Progenitor cell of endocrine pancreas (in vitro differentiated cells): Measurements from ENCODE around the gene KANTR. TPM values are rescaled to one million over a fixed set of nuclear protein-coding genes. Genes with fewer than 3 reads are reported as not detected.

Experiments
- DNase-seq: peaks from one replicate; pipeline ENCODE4 v3.0.0; 2021; ENCODE audit warnings: low spot score; ENCODE audit not compliant: unreplicated experiment
- H3K27ac Mint-ChIP-seq: 2 replicates; pipeline ENCODE4 v1.8.0; 2021; ENCODE audit warnings: mild to moderate bottlenecking, moderate library complexity, mixed read lengths
- H3K27me3 Mint-ChIP-seq: 2 replicates; pipeline ENCODE4 v1.8.0; 2021; ENCODE audit warnings: mixed read lengths
- H3K36me3 Mint-ChIP-seq: 2 replicates; pipeline ENCODE4 v1.8.0; 2022; ENCODE audit warnings: mixed read lengths; ENCODE audit not compliant: insufficient read depth
- H3K4me1 Mint-ChIP-seq: 2 replicates; pipeline ENCODE4 v1.8.0; 2021; ENCODE audit warnings: low read depth, mixed read lengths
- H3K4me3 Mint-ChIP-seq: 2 replicates; pipeline ENCODE4 v1.8.0; 2021; ENCODE audit warnings: low read depth, mild to moderate bottlenecking, moderate library complexity, mixed read lengths
- H3K9me3 Mint-ChIP-seq: 2 replicates; pipeline ENCODE4 v1.8.0; 2021; ENCODE audit warnings: low read depth, mixed read lengths
- CTCF ChIP-seq: fragments of 200-600 bp; sonication (generic); IDR thresholded peaks from one replicate; pipeline ENCODE4 v1.5.0; 2021; ENCODE audit warnings: antibody characterized with exemption, mild to moderate bottlenecking; ENCODE audit not compliant: unreplicated experiment
- total RNA-seq: library from RNA; stranded (reverse); gene quantifications from 2 replicates; pipeline ENCODE4 v1.2.1, GENCODE V29; 2021

Gene KANTR
- total RNA-seq, 1 donor from 2014 or later, result 16.0 TPM

GRCh38 chrX:53077207-53078197 is 16.4 kb upstream of the KANTR start:
- TF ChIP-seq CTCF, result no peak
- H3K27ac Mint-ChIP-seq, result no peak overlapping the region
- peaks cover 7% of the 10 kb centered on the region for H3K4me1 Mint-ChIP-seq
- H3K27me3 Mint-ChIP-seq, result no peaks in the 10 kb centered on the region
- peaks cover 1% of the 10 kb centered on the region for H3K36me3 Mint-ChIP-seq
- peaks cover 7% of the 10 kb centered on the region for H3K9me3 Mint-ChIP-seq
- no peak for DNase-seq
- no peak overlapping the region for H3K4me3 Mint-ChIP-seq

- Mint-ChIP-seq H3K9me3 (peaks cover 7% of the 10 kb centered on the region), H3K36me3 (peaks cover 1% of the 10 kb centered on the region), H3K4me3 (no peak overlapping the region), H3K27ac (no peak overlapping the region), H3K27me3 (no peaks in the 10 kb centered on the region), H3K4me1 (peaks cover 16% of the 10 kb centered on the region)
- no peak for TF ChIP-seq CTCF
- DNase-seq, result no peak
Measured at GRCh38 chrX:53078943-53079342, 15.0 kb upstream of the KANTR start.

GRCh38 chrX:53080628-53081580 is 13.0 kb upstream of the KANTR start:
- H3K4me1 Mint-ChIP-seq, result peaks cover 19% of the 10 kb centered on the region
- peaks cover 10% of the 10 kb centered on the region for H3K9me3 Mint-ChIP-seq
- peak overlapping the region; percentile 67 for H3K4me3 Mint-ChIP-seq
- no peaks in the 10 kb centered on the region for H3K27me3 Mint-ChIP-seq
- H3K36me3 Mint-ChIP-seq, result peaks cover 9% of the 10 kb centered on the region
- no peak for DNase-seq
- peak overlapping the region; percentile 88 for H3K27ac Mint-ChIP-seq
- TF ChIP-seq CTCF, result no peak

- peak; percentile 82 for DNase-seq
- no peak for TF ChIP-seq CTCF
- H3K27ac Mint-ChIP-seq, result peak within 1 kb of the TSS; percentile 96
- peaks cover 19% of the 10 kb centered on the region for H3K4me1 Mint-ChIP-seq
- H3K27me3 Mint-ChIP-seq, result no peaks in the 10 kb centered on the region
- H3K36me3 Mint-ChIP-seq, result peaks cover 12% of the 10 kb centered on the region
- H3K4me3 Mint-ChIP-seq, result peak within 1 kb of the TSS; percentile 89
- H3K9me3 Mint-ChIP-seq, result peaks cover 10% of the 10 kb centered on the region
Measured at GRCh38 chrX:53081925-53082772, 11.8 kb upstream of the KANTR start, which contains the start of gene TSPYL2. Gene TSPYL2 (plus strand): TSS chrX:53082367. CDS start chrX:53082499, 132 bp downstream.
